Activated T-helper 1 cell treated with anti-CD3 and anti-CD28 coated beads, Interleukin-12 subunit alpha, Interleukin-12 subunit beta, Interleukin-2, Interleukin-4 antibody, amounts not matched to agents 30 ng/mL and 10 ng/mL and 1 ng/mL, durations not matched to agents 14 hours and 24 hours and 36 hours (primary cell): ENCODE measurements around the gene HLCS. TPM values are rescaled to one million over a fixed set of nuclear protein-coding genes. Genes with fewer than 3 reads are reported as not detected.

ENCODE experiments used
- DNase-seq: peaks from one replicate; pipeline ENCODE4 v3.0.0; 2021; ENCODE audit warnings: low spot score
- H3K27ac Mint-ChIP-seq: one replicate; pipeline ENCODE4 v1.8.0; 2021; ENCODE audit warnings: mild to moderate bottlenecking, mixed read lengths
- H3K27me3 Mint-ChIP-seq: one replicate; pipeline ENCODE4 v1.8.0; 2022; ENCODE audit warnings: mild to moderate bottlenecking, moderate library complexity, mixed read lengths; ENCODE audit not compliant: insufficient read depth
- H3K36me3 Mint-ChIP-seq: one replicate; pipeline ENCODE4 v1.8.0; 2021; ENCODE audit warnings: low read depth, mixed read lengths
- H3K4me1 Mint-ChIP-seq: one replicate; pipeline ENCODE4 v1.8.0; 2021; ENCODE audit warnings: low read depth, mixed read lengths
- H3K4me3 Mint-ChIP-seq: one replicate; pipeline ENCODE4 v1.8.0; 2021; ENCODE audit warnings: mild to moderate bottlenecking, moderate library complexity, mixed read lengths
- H3K9me3 Mint-ChIP-seq: one replicate; pipeline ENCODE4 v1.8.0; 2021; ENCODE audit warnings: mixed read lengths
- intact Hi-C: fragments of 100-400 bp; cut with micrococcal nuclease; formaldehyde crosslinking; loops from one replicate; pipeline ENCODE4 v1.15.1; 2024
- total RNA-seq: library from RNA; stranded (reverse); gene quantifications from 2 replicates; pipeline ENCODE4 v1.2.3, GENCODE V29; 2022

The HLCS gene
- total RNA-seq, 1 donor from 2014 or later: 15.8 TPM

- H3K36me3 Mint-ChIP-seq: no peaks in the 10 kb centered on the region
- H3K27ac Mint-ChIP-seq: no peak overlapping the region
- intact Hi-C loops: no loop called here
- H3K27me3 Mint-ChIP-seq: no peaks in the 10 kb centered on the region
- no peak overlapping the region for H3K4me3 Mint-ChIP-seq
- no peak for DNase-seq
- no peaks in the 10 kb centered on the region for H3K4me1 Mint-ChIP-seq
- H3K9me3 Mint-ChIP-seq: no peaks in the 10 kb centered on the region
Measured at GRCh38 chr21:36765229-36765628, 201.2 kb downstream of the HLCS start.

DNA sequence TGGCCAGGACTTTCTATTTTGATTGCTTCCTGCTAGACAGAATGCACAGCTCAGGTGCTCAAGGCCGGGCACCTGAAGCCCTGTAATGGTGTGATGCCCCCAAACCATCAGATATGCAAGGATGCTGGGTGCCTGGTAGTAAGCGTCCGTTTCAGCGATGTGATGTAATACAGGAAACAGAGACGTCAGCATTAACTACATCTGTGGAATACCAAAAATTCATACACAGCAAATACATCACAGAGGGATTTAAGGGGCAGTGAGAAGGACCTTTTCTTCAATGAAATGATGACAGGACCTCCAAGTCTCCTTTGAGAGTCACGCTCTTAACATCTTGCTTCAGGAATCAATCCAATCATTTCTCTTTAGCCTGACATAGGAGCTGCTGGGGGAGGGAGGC lies 203.2 kb downstream of the HLCS start:
- H3K27ac Mint-ChIP-seq: no peak overlapping the region
- no peaks in the 10 kb centered on the region for H3K27me3 Mint-ChIP-seq
- intact Hi-C loops: no loop called here
- DNase-seq: no peak
- H3K4me3 Mint-ChIP-seq: no peak overlapping the region
- H3K4me1 Mint-ChIP-seq: no peaks in the 10 kb centered on the region
- no peaks in the 10 kb centered on the region for H3K36me3 Mint-ChIP-seq
- no peaks in the 10 kb centered on the region for H3K9me3 Mint-ChIP-seq

- intact Hi-C loops: no loop called here
- Mint-ChIP-seq H3K27me3 (no peaks in the 10 kb centered on the region), H3K4me3 (no peak overlapping the region), H3K36me3 (no peaks in the 10 kb centered on the region), H3K27ac (no peak overlapping the region), H3K9me3 (no peaks in the 10 kb centered on the region), H3K4me1 (no peaks in the 10 kb centered on the region)
- no peak for DNase-seq
Measured at GRCh38 chr21:36762642-36763041, 203.8 kb downstream of the HLCS start.

DNA sequence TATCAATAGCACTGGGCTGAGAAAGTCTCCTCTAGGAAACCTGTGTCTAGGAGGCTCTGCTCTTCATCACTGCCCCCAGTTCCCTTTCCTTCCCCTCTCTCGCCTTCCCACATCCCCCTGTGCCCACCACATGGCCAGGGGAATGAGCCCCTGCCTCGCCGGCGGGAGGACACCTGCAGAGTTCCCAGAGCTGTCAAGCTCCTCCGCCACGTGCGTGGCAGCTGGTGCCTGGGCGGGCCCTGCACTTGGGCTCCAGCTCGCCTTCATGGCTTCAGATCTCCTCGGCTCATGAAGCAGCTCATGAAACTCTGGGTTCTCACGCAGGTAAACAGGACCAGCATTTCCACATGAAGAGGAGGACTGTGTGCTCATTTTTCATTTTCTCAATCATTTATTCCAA lies 204.8 kb downstream of the HLCS start:
- no peak for DNase-seq
- Mint-ChIP-seq H3K4me1 (no peaks in the 10 kb centered on the region), H3K36me3 (no peaks in the 10 kb centered on the region), H3K4me3 (no peak overlapping the region), H3K27ac (no peak overlapping the region), H3K27me3 (no peaks in the 10 kb centered on the region), H3K9me3 (no peaks in the 10 kb centered on the region)
- intact Hi-C loops: no loop called here

DNA sequence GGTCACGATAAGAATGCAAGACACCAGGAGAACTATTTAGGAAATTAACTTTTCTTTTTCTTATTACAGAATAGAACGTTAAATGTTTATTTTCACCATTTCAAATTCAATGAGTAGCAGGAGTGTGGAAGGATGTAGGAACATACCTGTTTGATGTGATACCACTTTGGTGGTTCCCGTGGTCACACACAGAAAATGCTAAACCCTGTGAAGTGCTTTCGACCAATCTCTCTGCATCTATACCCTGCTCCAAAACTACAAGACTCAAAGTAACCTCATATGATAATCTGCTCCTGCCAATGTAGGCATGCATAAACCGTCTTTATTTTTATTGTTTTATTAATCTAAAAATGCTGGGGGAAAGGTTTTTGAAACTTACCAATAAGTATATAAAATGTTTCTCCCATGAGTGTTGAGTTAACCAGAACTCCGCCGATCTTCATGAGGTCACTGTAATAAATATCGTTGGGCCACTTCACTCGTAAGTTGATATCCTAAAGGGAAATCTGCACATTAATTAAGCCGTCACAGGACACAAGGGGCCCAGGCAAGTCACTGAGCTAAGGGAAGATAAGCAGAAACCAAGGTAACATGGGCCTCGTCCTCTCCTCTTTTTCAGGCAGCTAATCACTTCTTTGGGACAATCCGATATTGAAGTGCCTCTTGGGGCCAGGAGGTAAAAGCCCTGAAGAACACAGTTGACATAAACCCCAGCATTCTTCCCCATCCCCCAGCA lies 207.0 kb downstream of the HLCS start:
- no peak overlapping the region for H3K27ac Mint-ChIP-seq

DNA sequence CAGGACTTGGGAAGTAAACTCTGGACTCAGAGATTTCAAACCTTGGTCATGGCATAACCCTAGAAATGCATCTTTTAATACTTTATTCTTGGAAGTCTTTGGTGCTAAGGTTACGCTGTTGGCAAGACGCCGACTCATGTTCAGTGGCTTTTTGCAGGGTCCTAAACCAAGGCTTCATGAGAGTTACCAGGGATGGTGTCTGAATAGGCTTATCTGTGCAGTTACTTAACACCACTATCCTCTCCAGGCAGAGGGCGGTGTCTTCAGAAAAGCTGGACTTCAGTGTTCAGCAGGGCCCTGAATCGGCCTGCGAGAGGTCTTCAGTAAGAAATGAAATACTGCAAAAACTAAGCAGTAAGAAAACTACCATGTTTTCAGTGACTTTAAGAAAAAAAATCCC lies 209.3 kb downstream of the HLCS start:
- H3K36me3 Mint-ChIP-seq: no peaks in the 10 kb centered on the region
- H3K9me3 Mint-ChIP-seq: no peaks in the 10 kb centered on the region
- H3K27ac Mint-ChIP-seq: no peak overlapping the region
- intact Hi-C loops: no loop called here
- H3K4me1 Mint-ChIP-seq: no peaks in the 10 kb centered on the region
- DNase-seq: no peak
- no peak overlapping the region for H3K4me3 Mint-ChIP-seq
- no peaks in the 10 kb centered on the region for H3K27me3 Mint-ChIP-seq

More for the DNA sequence above, 207.0 kb downstream of the HLCS start:
- Mint-ChIP-seq H3K4me1 (no peaks in the 10 kb centered on the region), H3K36me3 (no peaks in the 10 kb centered on the region), H3K4me3 (no peak overlapping the region), H3K9me3 (no peaks in the 10 kb centered on the region), H3K27me3 (no peaks in the 10 kb centered on the region)
- DNase-seq: no peak
- intact Hi-C loops: no loop called here

- no peak for DNase-seq
- no peaks in the 10 kb centered on the region for H3K36me3 Mint-ChIP-seq
- no peaks in the 10 kb centered on the region for H3K27me3 Mint-ChIP-seq
- H3K27ac Mint-ChIP-seq: no peak overlapping the region
- intact Hi-C loops: no loop called here
- H3K4me3 Mint-ChIP-seq: no peak overlapping the region
- no peaks in the 10 kb centered on the region for H3K4me1 Mint-ChIP-seq
- H3K9me3 Mint-ChIP-seq: no peaks in the 10 kb centered on the region
Measured at GRCh38 chr21:36756527-36756926, 209.9 kb downstream of the HLCS start.

DNA sequence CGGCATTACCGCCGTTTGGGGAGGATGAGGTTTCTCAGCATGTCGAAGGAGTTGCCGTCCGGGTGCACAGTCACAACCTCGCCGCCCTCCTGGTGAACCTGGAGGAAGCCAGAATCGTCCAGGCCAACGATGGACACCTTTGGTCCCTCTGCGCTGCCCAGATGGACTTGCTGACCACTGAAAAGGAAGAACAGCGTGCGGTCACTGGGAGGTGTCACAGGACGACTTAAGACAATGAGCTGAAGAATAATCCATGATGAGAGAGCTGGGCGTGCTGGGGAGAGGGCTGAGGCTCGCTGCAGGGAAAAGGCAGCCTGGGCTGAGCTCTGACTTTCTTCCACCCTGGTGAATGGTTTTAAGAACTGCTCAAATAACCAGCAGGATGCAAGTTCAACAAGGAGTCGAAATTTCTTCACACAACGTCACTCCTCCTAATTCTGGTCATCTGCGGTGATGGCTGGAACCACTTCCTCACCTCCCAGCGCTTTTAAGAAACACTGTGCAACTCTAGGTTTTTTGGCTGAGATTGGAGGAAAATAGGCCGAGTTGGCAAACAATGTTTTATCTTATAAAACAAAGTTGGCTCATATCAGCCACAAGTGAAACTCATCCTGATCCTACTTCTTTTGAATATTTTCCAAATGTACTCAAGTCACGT lies 212.1 kb downstream of the HLCS start:
- no peaks in the 10 kb centered on the region for H3K36me3 Mint-ChIP-seq
- intact Hi-C loops: no loop called here
- DNase-seq: no peak
- peaks cover 4% of the 10 kb centered on the region for H3K27me3 Mint-ChIP-seq
- no peak overlapping the region for H3K4me3 Mint-ChIP-seq
- H3K27ac Mint-ChIP-seq: no peak overlapping the region
- no peaks in the 10 kb centered on the region for H3K4me1 Mint-ChIP-seq
- H3K9me3 Mint-ChIP-seq: no peaks in the 10 kb centered on the region

GRCh38 chr21:36753556-36753955 lies 212.9 kb downstream of the HLCS start:
- H3K27me3 Mint-ChIP-seq: peaks cover 12% of the 10 kb centered on the region
- no peak overlapping the region for H3K4me3 Mint-ChIP-seq
- H3K27ac Mint-ChIP-seq: no peak overlapping the region
- no peaks in the 10 kb centered on the region for H3K36me3 Mint-ChIP-seq
- DNase-seq: no peak
- intact Hi-C loops: no loop called here
- peaks cover 3% of the 10 kb centered on the region for H3K4me1 Mint-ChIP-seq
- H3K9me3 Mint-ChIP-seq: no peaks in the 10 kb centered on the region

DNA sequence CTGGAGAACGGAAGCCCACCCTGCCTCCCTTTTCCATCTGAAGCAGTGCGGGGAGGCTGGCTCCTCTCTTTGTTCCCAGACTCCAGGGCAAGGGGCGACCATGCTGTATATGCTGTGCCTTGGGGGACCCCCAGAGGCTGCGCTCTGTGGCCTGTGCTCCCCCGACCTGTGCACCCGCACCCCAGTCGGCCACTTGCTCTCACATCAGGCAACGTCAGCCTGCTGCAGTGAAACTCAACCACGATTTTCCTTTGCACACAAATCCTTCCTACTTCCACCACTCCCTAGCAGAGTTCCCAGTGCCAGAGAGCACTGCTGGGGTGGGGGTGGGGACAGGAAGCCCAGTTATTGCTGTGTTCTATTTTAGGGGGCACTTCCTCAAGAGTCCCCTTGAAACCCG lies 215.1 kb downstream of the HLCS start:
- H3K36me3 Mint-ChIP-seq: no peaks in the 10 kb centered on the region
- peaks cover 25% of the 10 kb centered on the region for H3K27me3 Mint-ChIP-seq
- H3K4me3 Mint-ChIP-seq: no peak overlapping the region
- DNase-seq: no peak
- no peaks in the 10 kb centered on the region for H3K9me3 Mint-ChIP-seq
- intact Hi-C loops: no loop called here
- peaks cover 10% of the 10 kb centered on the region for H3K4me1 Mint-ChIP-seq
- no peak overlapping the region for H3K27ac Mint-ChIP-seq

GRCh38 chr21:36750576-36750959 lies 215.9 kb downstream of the HLCS start:
- Mint-ChIP-seq H3K4me3 (no peak overlapping the region), H3K9me3 (no peaks in the 10 kb centered on the region), H3K4me1 (peaks cover 11% of the 10 kb centered on the region), H3K27me3 (peaks cover 28% of the 10 kb centered on the region), H3K27ac (no peak overlapping the region), H3K36me3 (no peaks in the 10 kb centered on the region)
- DNase-seq: no peak
- intact Hi-C loops: no loop called here

DNA sequence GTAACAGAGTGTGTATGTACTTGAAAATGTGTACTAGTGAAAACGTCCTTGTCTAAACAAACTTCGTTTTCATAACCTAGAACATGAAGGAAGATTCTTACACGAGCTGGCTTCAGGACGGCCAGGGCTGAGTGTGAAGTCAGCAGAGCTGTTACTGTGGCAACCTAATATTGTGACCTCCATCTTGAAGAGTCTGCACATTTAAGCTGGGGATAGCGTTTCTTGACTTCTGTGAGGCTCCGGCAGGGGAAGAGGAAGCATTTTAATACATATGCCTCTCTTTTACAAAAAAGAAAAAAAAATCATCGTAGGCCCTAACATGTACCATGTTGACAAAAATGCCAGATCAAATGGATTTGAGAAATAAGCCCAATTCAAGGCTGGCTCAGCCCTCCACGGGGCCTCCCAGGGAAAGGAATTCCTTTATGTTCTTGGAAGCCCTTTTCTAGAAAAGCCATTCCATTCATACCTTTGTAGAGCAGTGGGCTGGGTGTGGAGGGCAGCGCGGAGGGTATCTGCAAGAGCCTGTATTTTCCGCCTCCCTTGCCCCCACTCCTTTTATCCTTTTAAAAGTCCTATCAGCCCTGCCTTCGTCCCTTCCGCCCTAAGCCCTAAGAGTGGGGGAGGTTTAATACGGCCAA lies 216.4 kb downstream of the HLCS start:
- Mint-ChIP-seq H3K9me3 (no peaks in the 10 kb centered on the region), H3K27me3 (peaks cover 30% of the 10 kb centered on the region), H3K4me1 (peaks cover 11% of the 10 kb centered on the region), H3K36me3 (no peaks in the 10 kb centered on the region), H3K27ac (no peak overlapping the region), H3K4me3 (no peak overlapping the region)
- intact Hi-C loops: loop anchor here (5.0 kb wide), 2 partner anchors 48 to 177 kb away; no protein-coding TSS in a partner anchor
- no peak for DNase-seq

DNA sequence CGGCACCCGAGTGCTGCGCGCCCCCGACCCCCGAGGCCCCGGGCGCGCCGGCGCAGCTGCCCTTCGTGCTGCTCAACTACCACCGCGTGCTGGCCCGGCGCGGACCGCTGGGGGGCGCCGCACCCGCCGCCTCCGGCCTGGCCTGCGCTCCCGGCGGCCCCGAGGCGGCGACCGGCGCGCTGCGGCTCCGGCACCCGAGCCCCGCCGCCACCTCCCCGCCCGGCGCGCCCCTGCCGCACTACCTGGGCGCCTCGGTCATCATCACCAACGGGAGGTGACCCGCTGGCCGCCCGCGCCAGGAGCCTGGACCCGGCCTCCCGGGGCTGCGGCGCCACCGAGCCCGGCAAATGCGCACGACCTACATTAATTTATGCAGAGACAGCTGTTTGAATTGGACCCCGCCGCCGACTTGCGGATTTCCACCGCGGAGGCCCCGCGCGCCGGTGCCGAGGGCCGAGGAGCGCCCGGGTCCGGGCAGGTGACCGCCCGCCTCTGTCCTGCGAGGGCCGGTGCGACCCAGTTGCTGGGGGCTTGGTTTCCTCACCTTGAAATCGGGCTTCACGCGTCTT lies 218.6 kb downstream of the HLCS start:
- Mint-ChIP-seq H3K36me3 (no peaks in the 10 kb centered on the region), H3K4me3 (no peak overlapping the region), H3K9me3 (no peaks in the 10 kb centered on the region), H3K27ac (no peak overlapping the region), H3K27me3 (peaks cover 41% of the 10 kb centered on the region), H3K4me1 (peaks cover 11% of the 10 kb centered on the region)
- no peak for DNase-seq
- intact Hi-C loops: loop anchor here (5.0 kb wide), 2 partner anchors 46 to 179 kb away; no protein-coding TSS in a partner anchor
